ENCODE data around the gene RABGAP1L.
A peak's percentile ranks its signal among the peaks of the same experiment; 100 is the strongest.
"Not testable (repeated sequence)": the region's sequence is repeated elsewhere in the genome, so short reads cannot be mapped to it uniquely, and the experiment has no call there.

The RABGAP1L gene

DNA sequence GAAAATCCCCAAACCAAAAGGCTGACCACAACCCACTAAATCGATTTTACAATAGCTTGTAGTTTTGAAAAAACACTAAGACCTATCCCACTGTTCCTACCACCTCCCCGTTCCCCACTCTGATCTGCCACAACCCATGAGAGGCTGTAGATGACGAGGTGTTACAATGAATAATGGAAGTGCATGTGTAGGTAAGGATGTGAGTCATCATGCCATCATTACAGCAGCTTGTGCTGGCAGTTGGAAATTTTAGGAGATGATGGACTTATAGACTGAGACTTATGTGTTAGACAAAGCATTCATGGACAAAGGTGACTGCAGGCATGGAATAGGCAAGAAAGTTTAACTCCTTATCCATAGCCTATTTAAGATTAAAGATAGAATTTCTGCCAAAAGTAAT, 655.7 kb downstream of the RABGAP1L start:
- DNase-seq (ENCODE audit: low read depth) = no peak

DNA sequence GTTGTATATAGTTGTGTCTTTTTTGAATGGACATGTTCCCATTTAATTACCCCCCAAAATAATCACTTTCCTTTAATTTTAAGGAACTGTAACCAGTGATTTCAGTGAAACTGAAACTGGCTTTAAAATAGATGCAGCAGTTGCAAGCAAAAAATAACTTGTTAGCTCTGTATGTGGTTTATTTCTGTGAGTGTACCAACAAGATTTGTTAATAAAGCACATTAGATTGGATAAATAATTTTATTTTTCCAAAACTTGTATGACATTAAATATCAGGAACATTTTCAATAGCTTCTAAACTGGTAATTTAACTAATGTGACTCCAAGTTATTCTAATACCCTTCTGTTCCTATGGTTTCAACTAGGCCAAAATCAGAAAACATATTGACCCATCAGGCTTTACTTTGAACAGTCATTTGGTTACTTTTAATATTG, 656.2 kb downstream of the RABGAP1L start:
- DNase-seq (ENCODE audit: low read depth) = no peak

DNA sequence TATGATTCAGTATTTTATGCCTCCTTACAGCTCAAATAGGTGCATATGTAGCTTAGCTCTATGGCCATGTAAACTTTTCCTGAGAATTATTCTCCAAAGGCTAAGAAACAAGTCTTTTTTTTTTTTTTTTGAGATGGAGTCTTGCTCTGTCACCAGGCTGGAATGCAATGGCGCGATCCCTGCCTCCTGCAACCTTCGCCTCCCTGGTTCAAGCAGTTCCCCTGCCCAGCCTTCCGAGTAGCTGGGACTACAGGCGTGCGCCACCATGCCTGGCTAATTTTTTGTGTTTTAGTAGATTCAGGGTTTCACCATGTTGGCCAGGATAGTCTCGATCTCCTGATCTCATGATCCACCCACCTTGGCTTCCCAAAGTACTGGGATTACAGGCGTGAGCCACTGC, 657.3 kb downstream of the RABGAP1L start:
- not testable (repeated sequence) for DNase-seq (ENCODE audit: low read depth)

DNA sequence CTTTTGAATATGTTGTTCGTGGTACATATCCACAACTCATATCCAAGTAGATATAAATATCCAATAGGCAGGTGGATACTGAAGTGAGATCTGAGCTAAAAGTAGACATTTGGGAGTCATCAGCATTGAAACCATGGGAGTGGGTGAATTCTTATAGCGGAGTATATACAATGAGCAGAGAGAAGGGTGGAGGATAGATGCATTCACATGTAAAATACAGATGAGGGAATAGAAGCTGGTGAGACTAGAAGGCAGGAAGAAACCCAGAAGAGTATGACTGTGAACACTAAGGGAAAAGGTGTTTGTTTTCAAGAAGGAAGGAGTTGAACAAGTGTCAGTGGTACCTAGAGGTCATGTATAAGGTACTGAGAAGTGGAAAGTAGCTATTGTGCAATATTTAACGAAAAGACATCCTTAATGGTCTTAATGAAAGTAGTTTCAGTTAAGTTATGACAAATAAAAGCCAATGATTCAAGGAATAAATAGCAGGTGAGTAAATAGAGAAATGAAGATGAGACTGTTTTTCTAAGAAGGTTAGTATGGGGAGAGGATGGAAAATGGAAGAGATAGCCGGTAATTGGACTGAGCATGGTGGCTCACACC, 658.8 kb downstream of the RABGAP1L start:
- DNase-seq (ENCODE audit: low read depth) = no peak

DNA sequence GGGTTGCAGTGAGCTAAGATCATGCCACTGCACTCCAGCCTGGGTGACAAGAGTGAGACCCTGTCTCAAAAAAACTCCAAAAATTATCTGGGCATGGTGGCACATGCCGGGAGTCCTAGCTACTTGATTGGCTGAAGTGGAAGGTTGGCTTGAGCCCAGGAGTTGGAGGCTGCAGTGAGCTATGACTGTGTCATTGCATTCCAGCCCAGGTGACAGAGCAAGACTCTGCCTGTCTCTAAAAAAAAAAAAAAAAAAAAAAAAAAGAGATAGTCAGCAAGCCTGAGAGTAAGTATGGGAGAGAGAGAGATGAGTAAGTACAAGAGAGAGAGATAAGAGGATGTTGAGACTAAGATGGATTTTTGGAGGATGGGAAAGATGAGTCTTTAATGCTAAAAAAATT, 659.6 kb downstream of the RABGAP1L start:
- DNase-seq (ENCODE audit: low read depth) = no peak

DNA sequence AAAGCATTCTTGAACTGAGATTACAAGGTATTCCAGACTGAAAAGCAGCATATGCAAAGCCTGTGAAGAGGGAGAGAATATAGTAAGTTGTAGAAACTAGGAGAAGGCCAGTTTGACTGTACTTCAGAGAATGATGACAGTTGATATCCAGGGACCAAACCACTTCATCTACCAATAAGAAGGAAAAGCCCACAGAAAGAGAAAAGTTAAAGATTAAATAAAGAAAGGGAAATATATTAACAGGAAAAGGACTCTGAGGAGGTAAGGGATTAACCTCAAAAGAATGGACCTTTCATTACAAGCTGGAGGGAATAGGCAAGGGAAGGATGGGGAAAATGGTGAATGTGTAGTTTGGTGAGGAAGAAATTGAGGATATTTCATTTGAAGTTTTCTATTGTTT, 660.3 kb downstream of the RABGAP1L start:
- no peak for DNase-seq (ENCODE audit: low read depth)

DNA sequence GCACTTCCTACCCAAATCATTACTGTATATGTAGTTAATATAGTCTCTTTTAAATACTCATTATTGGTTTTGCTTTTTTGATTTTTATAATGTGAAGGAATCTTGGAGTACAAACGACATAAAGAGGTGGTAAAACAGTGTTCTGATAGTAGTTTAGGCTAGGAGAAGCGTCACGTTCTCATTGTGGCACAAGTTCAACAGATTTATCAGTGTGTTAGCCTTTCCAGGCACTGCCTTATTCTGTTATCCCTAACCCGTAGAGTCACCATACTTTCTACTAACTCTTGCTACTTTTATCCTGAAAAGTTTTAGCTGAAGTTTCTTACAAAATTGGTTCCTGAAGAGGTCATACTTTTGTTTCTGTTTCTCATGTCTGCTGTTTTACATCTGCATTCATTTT, 665.8 kb downstream of the RABGAP1L start:
- no peak for DNase-seq (ENCODE audit: low read depth)

DNA sequence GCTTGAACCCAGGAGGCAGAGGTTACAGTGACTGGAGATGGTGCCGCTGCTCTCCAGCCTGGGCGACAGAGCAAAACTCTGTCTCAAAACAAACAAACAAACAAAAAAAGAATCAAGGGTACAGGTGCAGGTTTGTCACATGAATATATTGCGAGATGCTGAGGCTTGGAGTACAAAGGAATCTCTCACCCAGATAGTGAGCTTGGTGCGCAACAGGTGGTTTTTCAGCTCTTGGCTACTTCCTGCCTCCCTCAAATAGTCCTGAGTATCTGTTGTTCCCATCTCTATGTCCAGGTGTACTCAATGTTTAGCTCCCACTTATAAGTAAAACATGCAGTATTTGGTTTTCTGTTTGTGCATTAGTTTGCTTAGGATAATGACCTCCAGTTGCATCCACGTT, 666.5 kb downstream of the RABGAP1L start:
- DNase-seq (ENCODE audit: low read depth) = no peak

DNA sequence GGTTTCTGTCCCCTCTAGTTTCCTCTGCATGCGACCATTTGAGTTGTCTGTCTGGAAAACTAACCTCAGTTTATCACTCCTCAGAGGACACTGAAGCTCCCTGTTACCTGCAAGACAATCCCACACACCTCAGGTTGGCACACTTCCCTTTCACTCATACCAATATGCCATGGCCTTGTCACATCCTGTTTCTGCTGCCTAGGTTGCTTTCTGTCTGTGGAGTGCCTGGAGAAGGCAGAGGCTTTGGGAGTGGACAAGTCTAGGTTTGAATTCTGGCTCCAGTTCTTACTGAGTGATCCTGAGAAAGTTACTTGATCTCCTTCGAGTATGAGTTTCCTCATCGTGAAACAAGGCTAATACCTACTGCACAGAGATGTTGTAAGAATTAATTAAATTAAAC, 668.9 kb downstream of the RABGAP1L start:
- no peak for DNase-seq (ENCODE audit: low read depth)

DNA sequence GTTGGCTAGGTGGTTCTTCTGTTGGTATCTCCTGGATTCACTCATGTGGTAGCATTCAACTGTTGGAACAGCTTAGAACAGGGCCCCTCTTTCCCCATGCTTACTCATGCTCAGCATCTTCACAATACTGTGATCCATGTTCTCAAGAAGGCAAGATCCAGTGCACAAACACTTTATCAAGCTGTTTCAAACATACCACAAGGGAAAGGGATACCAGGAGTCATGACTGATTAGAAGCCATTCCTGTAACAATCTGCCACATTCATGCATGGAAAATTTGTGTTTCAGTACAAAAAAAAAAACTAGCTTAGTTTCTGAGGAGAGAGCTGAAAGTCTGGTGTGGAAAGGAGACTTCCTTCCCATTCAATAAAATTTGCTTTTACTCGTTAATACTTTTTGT, 670.7 kb downstream of the RABGAP1L start:
- no peak for DNase-seq (ENCODE audit: low read depth)

DNA sequence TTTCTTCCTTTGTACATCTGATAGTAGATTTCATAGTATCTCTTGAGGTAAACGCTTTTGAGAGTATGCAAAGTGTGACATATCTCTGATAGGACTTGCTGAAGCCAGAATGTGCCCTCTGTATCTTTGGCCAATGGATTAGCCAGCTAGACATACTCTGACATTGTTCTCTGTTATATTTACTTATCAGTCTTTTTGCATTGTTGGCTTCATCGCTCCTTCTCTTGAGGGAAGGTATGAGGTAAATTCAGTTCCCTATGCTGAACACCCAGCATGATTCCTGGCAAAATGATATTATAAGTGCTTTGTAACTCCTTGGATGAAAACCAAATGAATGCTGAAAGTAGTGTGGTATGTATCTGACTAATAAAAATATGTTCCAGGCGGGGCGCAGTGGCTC, 677.2 kb downstream of the RABGAP1L start:
- no peak for DNase-seq (ENCODE audit: low read depth)

DNA sequence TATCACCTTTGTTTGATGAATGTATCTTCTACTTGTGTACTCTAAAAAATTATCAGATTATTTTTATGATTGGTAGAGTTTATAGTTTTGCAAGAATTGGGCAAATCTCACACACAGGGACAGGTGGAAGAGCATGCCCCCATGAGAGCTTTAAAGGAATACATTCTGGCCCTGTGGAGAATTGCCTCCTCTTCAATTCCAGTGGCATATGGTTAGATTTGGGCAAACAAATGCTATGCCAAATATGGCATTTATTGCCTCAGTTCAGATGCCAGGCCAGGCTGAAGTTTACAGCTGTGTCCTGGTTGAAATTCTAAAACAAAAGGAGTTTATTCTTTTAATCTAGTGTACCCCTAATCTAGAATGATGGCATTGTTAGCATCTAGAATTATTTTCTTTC, 678.1 kb downstream of the RABGAP1L start:
- no peak for DNase-seq (ENCODE audit: low read depth)

DNA sequence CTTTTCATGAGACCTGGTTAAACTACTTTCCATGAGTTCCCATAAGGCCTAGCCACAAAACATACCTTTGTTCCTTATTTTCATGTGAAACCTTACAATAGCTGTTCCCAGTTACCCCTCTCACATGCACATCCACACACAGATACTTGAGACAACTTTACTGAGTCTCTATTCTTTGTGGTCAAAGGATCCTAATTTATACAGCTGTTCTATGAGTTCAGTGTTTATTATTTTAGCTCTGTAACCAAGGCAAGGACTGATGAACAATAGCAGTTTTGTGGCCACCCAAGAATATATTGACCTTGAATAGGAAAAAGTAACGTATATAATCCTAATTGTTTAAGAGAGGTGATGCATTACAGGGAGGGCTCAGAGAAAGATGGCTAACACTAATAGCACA, 679.9 kb downstream of the RABGAP1L start:
- DNase-seq (ENCODE audit: low read depth) = no peak

DNA sequence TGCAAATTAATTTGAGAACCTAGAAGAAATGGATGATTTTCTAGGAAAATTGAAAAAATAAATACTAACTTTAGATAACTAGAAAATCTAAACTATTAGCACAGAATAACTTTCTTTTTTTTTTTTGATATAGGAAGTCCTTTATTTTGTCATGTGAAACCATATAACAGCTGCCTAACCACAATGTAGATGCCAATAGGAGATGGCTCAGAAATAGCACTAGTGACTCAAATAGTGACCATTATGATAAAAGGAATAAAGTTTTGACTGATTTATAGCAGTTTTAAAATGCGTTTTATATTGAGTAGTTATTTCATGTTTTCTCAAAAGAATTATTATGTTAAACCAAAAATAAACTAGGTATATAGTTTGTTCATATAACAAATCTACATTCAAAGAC, 682.4 kb downstream of the RABGAP1L start:
- DNase-seq (ENCODE audit: low read depth) = no peak

DNA sequence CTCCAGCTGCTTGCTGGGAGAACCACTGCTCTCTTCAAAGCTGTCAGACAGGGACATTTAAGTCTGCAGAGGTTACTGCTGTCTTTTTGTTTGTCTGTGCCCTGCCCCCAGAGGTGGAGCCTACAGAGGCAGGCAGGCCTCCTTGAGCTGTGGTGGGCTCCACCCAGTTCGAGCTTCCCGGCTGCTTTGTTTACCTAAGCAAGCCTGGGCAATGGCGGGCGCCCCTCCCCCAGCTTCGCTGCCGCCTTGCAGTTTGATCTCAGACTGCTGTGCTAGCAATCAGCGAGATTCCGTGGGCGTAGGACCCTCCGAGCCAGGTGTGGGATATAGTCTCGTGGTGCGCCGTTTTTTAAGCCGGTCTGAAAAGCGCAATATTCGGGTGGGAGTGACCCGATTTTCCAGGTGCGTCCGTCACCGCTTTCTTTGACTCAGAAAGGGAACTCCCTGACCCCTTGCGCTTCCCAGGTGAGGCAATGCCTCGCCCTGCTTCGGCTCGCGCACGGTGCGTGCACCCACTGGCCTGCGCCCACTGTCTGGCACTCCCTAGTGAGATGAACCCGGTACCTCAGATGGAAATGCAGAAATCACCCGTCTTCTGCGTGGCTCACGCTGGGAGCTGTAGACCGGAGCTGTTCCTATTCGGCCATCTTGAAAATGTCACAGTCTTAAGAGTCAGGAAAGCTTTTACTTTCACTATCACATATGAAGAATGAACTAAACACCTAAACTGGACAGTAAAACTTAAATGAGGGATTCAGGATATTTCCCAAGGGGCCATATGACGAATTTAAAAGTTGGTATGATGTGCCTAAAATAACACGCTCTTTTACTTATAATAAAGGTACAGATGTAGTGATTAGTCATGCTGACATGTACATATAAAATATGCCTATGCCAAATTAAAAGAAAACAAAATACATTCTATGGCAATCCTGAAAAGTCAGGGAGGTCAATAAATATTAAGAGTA, 689.6 kb downstream of the RABGAP1L start:
- not testable (repeated sequence) for DNase-seq (ENCODE audit: low read depth)

DNA sequence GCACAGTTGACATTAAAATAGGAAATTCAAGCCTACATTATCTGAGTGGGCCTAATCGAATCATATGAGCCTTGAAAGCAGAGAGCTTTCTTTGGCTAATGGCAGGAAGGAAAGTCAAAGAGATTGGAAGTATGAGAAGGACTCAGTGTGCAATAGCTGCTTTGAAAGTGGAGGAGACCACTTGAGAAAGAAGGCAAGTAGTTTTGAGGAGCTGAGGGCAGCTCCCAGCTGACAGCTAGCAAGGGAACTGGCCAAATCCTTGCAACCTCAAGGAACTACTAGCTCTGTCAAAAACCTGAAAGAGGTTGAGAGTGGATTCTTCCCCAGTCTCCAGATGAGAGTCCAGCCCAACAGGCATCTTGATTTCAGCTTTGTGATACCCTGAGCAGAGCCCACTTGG, 691.4 kb downstream of the RABGAP1L start:
- DNase-seq (ENCODE audit: low read depth) = no peak

DNA sequence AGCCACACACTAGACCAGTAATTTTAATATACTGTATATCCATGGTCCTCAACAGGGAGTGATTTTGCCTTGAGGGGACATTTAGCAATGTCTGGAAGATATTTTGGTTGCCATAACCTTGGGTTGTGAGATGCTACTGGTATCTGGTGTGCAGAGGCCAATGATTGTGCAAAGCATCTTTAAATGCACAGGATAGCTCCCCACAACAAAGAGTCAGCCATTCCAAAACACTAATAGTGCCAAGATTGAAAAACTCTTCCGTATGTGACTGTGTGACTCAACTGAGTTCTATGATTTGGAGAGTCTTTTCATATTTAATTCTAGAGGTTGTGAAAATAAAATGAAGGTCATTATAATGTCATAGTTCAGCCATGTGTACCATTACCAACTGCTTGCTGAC, 699.0 kb downstream of the RABGAP1L start:
- DNase-seq (ENCODE audit: low read depth) = peak; percentile 5

DNA sequence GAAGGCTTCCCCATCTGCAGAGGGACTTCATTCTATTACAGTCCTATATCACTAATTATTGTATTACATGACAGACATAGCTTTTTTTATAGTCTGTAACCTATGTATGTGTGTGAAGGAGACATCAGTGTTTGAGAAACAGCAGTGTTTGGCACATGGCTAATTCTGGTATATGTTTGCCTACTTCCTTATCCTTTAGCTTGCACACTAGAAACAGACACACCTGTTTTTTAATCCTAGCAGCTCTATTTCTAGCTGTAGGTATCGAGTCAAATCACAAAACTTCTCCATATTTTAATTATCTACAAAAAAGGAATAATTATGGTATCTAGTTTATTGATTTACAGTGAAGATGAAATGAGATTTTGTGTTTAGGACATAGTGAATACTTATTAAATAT, 711.0 kb downstream of the RABGAP1L start:
- no peak for DNase-seq (ENCODE audit: low read depth)

DNA sequence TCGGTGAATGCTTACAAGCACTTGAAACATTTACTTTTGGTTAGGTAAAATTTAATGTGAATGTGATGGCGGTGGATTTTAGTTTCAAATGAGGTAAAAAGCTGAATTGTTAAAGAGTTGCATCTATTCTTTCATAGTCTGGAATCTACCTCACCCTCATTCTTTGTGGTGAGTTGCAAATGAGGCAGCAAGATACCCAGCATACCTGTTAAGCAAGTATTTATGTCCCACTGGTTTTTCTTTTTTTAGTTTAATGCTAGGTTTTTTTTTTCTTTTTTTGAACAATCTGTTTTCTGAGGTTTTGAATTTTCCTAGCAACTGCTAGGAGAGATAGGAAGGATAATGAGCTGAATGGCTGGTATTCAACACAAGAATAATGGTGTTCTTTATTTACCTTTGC, 712.6 kb downstream of the RABGAP1L start:
- no peak for DNase-seq (ENCODE audit: low read depth)

DNA sequence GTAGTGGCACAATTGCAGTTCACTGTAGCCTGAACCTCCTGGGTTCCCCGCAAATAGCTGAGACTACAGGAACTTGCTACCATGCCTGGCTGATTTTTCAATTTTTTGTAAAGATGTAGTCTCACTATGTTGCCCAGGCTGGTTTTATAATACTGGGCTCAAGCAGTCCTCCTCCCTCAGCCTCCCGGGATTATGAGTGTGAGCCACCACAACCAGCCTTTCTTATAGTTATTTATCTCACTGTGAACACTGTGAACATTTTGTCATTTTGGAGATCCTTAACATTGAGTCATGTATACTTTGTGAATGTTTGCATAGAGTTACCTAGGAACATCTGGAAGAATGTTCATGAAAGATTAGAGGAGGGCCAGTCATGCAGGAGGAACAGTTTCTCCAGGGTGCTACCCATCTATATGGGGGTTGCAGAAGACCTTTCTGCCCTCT, 713.3 kb downstream of the RABGAP1L start:
- no peak for DNase-seq (ENCODE audit: low read depth)

DNA sequence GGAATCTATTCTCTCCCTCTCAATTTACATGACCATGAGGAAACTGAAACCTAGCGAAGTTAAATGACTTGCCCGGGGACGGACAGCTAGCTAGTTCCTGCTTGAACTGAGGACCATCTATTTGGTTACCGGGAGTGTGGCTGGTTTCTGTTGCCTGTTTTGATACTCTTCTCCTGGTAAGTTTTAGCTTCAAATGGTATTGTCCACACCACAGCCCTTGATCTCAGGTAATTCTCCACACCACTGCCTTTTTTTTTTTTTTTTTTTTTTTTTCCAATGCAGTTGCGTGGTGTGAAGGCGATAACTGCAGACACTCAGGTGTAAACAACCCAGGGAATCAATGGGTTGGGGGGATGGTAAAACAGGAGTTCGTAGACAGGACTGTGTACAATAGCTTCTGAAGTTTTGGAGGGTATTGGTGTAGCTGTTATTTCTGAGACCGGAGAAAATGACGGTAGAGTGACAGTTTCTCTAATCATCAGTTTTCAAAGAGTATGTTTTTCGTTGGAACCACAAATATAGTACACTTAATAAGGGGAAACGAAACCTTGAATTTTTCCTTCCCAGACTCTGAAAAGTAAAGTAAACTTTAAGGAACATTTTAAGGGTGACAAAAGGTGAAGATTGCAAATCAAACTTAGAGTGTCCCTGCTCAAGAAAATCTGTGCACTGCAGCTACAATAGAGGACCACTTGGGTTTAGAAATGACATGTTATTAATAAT, 715.2 kb downstream of the RABGAP1L start:
- DNase-seq (ENCODE audit: low read depth) = no peak

DNA sequence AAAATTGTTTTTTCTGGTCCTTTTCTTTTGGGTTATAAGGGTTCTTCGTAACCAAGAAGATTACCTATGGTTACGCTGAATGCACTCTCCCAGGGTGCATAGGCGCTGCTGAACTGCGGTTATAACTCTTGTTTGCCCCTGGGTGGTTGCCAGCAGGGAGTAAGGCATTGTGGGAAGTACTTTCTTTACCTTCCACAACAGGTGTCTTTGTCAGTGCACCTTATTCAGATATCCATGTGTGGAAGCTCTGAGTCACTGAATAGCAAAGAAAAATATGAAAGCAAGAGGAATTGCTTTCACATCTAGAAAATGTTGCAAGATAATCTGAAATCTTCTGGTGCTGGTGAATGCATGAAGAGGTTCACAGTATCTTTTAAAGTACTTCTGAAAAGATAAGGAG, 716.0 kb downstream of the RABGAP1L start:
- DNase-seq (ENCODE audit: low read depth) = no peak

DNA sequence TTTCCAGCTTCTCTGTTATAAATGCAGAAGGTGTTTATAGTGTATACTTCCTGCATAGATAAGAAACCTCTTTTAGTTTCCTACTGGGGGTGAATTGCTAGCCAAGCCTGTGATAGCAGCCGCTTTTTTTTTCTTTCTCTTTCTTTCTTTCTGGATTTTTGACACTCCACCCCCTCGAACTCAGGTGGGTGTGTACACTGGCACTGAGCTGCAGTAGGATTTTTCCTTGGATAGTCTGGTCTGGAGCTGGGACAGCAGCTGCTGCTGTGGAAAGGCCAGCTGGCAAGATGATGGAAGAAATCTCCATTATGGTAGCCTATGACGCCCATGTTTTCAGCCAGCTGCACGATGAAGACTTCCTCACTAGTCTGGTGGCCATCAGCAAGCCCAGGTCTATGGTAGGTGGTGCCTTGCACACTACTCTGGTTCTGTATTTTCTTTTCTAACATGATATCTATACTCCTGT, 717.9 kb downstream of the RABGAP1L start:
- DNase-seq (ENCODE audit: low read depth) = no peak

Data from GM04504 (cell line).